ENCODE measurements around the gene RPS27L. TPM values are rescaled to one million over a fixed set of nuclear protein-coding genes. Genes with fewer than 3 reads are reported as not detected.
"Not testable (repeated sequence)": the region's sequence is repeated elsewhere in the genome, so short reads cannot be mapped to it uniquely, and the experiment has no call there.

The RPS27L gene
- polyA plus RNA-seq, 1 experiment: 171 TPM

- no peak for DNase-seq (ENCODE audit: low read depth)
- Histone ChIP-seq H3K4me3 (ENCODE audit: low read depth, low read length) (no peak overlapping the region), H3K36me3 (ENCODE audit: control insufficient read depth, insufficient read depth, low read length) (no peaks in the 10 kb centered on the region), H3K27me3 (ENCODE audit: control insufficient read depth, insufficient read depth, low read length) (no peaks in the 10 kb centered on the region)
- CTCF ChIA-PET: interaction anchor here (1.2 kb wide), 1 partner anchor 8 kb away, joined by 3 read pairs; no protein-coding TSS in a partner anchor
- no peak for TF ChIP-seq CTCF (IDR thresholded peaks at IDR 0.05; ENCODE audit: insufficient read depth, low read depth, low read length)
- POLR2A ChIA-PET: no interaction called here
These were observed 46.8 kb downstream of the RPS27L start for GRCh38 chr15:63110428-63111026.

- POLR2A ChIA-PET: interaction anchor here (0.6 kb wide), 1 partner anchor 41 kb away, joined by 5 read pairs; no protein-coding TSS in a partner anchor
These were observed 47.4 kb downstream of the RPS27L start for GRCh38 chr15:63109920-63110319.

GRCh38 chr15:63109498-63109897 is 47.8 kb downstream of the RPS27L start:
- Histone ChIP-seq H3K4me3 (ENCODE audit: low read depth, low read length) (no peak overlapping the region), H3K36me3 (ENCODE audit: control insufficient read depth, insufficient read depth, low read length) (no peaks in the 10 kb centered on the region), H3K27me3 (ENCODE audit: control insufficient read depth, insufficient read depth, low read length) (no peaks in the 10 kb centered on the region)
- DNase-seq (ENCODE audit: low read depth): no peak
- POLR2A ChIA-PET: interaction anchor here (0.6 kb wide), 1 partner anchor 41 kb away, joined by 5 read pairs; no protein-coding TSS in a partner anchor
- TF ChIP-seq CTCF (IDR thresholded peaks at IDR 0.05; ENCODE audit: insufficient read depth, low read depth, low read length): no peak
- CTCF ChIA-PET: interaction anchor here (1.2 kb wide), 1 partner anchor 9 kb away, joined by 3 read pairs; no protein-coding TSS in a partner anchor

More at GRCh38 chr15:63109920-63110319, 47.4 kb downstream of the RPS27L start:
- no peaks in the 10 kb centered on the region for H3K36me3 ChIP-seq (ENCODE audit: control insufficient read depth, insufficient read depth, low read length)
- H3K27me3 ChIP-seq (ENCODE audit: control insufficient read depth, insufficient read depth, low read length): no peaks in the 10 kb centered on the region
- DNase-seq (ENCODE audit: low read depth): no peak
- H3K4me3 ChIP-seq (ENCODE audit: low read depth, low read length): no peak overlapping the region
- no peak for TF ChIP-seq CTCF (IDR thresholded peaks at IDR 0.05; ENCODE audit: insufficient read depth, low read depth, low read length)
- CTCF ChIA-PET: interaction anchor here (1.2 kb wide), 1 partner anchor 9 kb away, joined by 3 read pairs; no protein-coding TSS in a partner anchor

GRCh38 chr15:63107895-63108546 is 49.3 kb downstream of the RPS27L start:
- ChIA-PET CTCF (no interaction called here), POLR2A (interaction anchor here (0.6 kb wide), 1 partner anchor 382 kb away, joined by 3 read pairs; no protein-coding TSS in a partner anchor)
- no peak overlapping the region for H3K4me3 ChIP-seq (ENCODE audit: low read depth, low read length)
- H3K36me3 ChIP-seq (ENCODE audit: control insufficient read depth, insufficient read depth, low read length): no peaks in the 10 kb centered on the region
- peak; percentile 100 for DNase-seq (ENCODE audit: low read depth)
- TF ChIP-seq CTCF (IDR thresholded peaks at IDR 0.05; ENCODE audit: insufficient read depth, low read depth, low read length): no peak
- H3K27me3 ChIP-seq (ENCODE audit: control insufficient read depth, insufficient read depth, low read length): no peaks in the 10 kb centered on the region

- POLR2A ChIA-PET; H3K27me3 ChIP-seq (ENCODE audit: control insufficient read depth, insufficient read depth, low read length); DNase-seq (ENCODE audit: low read depth); H3K4me3 ChIP-seq (ENCODE audit: low read depth, low read length); H3K36me3 ChIP-seq (ENCODE audit: control insufficient read depth, insufficient read depth, low read length): not testable (repeated sequence)
- CTCF ChIA-PET: interaction anchor here (0.6 kb wide), 1 partner anchor 173 kb away, joined by 3 read pairs; no protein-coding TSS in a partner anchor
These were observed 51.9 kb downstream of the RPS27L start for GRCh38 chr15:63105354-63105753.
